Measurements from ENCODE around the gene ACSM3. TPM values are rescaled to one million over a fixed set of nuclear protein-coding genes. Genes with fewer than 3 reads are reported as not detected.

ACSM3 gene
- total and polyA plus RNA-seq, 7 donors = 0.13 to 6.5 (median 0.56) TPM

DNA sequence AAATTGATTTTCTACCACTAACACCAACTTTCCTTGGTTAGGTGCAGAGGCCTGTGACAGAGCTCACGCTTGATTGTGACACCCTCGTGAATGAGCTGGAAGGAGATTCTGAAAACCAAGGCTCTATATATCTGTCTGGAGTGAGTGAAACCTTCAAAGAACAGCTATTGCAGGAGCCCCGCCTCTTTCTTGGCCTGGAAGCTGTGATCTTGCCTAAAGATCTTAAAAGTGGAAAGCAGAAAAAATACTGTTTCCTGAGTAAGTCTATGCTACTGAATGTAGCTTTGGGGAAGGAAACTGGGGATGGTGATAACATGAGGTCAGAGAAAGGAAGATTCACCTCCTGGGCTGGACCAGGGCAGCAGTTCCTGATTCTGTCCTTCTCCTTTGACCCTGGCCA is 80.8 kb downstream of the ACSM3 start:
- TF ChIP-seq CTCF (IDR thresholded peaks at IDR 0.05) = no peak
- Histone ChIP-seq H3K4me1 (no peaks in the 10 kb centered on the region), H3K9me3 (no peaks in the 10 kb centered on the region), H3K27me3 (ENCODE audit: insufficient read depth in 3 of 3, low read length in 2 of 3) (no peaks in the 10 kb centered on the region), H3K4me3 (no peak overlapping the region), H3K36me3 (ENCODE audit: insufficient read depth in 1 of 2, low read depth in 1 of 2) (no peaks in the 10 kb centered on the region), H3K27ac (no peak overlapping the region)
- ATAC-seq = no peak
- 68 to 78% (median 78%) methylated on average over 3 of the region's 3 CpGs for WGBS, 3 donors
- intact Hi-C loops (cut with DNase I) = no loop called here
- DNase-seq = no peak

- no peak for TF ChIP-seq CTCF (IDR thresholded peaks at IDR 0.05)
- DNase-seq (peak in 1 of 2 donors; percentile 39), ATAC-seq (peak in 3 of 4 donors; percentile 33 to 53 (median 46))
- H3K36me3 ChIP-seq (ENCODE audit: insufficient read depth in 1 of 2, low read depth in 1 of 2) = no peaks in the 10 kb centered on the region
- H3K4me1 ChIP-seq = peaks cover 4% of the 10 kb centered on the region
- H3K4me3 ChIP-seq = no peak overlapping the region
- H3K27ac ChIP-seq = no peak overlapping the region
- intact Hi-C loops (cut with DNase I) = no loop called here
- WGBS, 3 donors = 28 to 41% (median 30%) methylated on average over 6 of the region's 6 CpGs
- no peaks in the 10 kb centered on the region for H3K27me3 ChIP-seq (ENCODE audit: insufficient read depth in 3 of 3, low read length in 2 of 3)
- no peaks in the 10 kb centered on the region for H3K9me3 ChIP-seq
These were observed 82.2 kb downstream of the ACSM3 start for GRCh38 chr16:20846030-20846429.

DNA sequence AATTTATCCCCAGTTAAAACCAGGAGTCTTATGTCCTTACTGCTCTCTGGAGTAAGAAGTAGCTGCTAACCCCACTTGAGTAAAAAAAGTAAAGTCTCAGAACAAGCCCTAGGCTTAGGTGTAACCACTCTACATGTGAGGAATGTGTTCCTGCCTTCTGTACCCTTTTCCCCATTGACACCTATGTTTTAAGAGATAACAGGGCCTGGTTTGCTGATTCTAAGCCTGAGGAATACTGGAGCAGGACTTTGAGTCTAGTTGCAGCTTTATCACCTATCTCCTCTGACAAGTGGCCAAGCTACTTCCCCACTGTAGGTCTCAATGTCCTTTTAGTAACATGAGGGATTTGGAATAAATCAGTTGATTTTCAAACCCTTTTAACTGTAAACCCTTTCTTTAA is 82.7 kb downstream of the ACSM3 start:
- Histone ChIP-seq H3K27me3 (ENCODE audit: insufficient read depth in 3 of 3, low read length in 2 of 3) (no peaks in the 10 kb centered on the region), H3K36me3 (ENCODE audit: insufficient read depth in 1 of 2, low read depth in 1 of 2) (no peaks in the 10 kb centered on the region), H3K9me3 (no peaks in the 10 kb centered on the region), H3K4me1 (peaks cover 9% of the 10 kb centered on the region), H3K4me3 (no peak overlapping the region), H3K27ac (no peak overlapping the region)
- TF ChIP-seq CTCF (IDR thresholded peaks at IDR 0.05) = no peak
- intact Hi-C loops (cut with DNase I) = no loop called here
- no peak for ATAC-seq
- no peak for DNase-seq

Other genes with a start within 250 kb of the ACSM3 start
- gene ACSM2B, start 187.6 kb upstream of the ACSM3 start, total RNA-seq = not detected
- under 1 TPM in 1 of 3 donors, not detected in 2; 0.25 TPM for gene ACSM2B, start 187.6 kb upstream of the ACSM3 start, polyA plus RNA-seq
- under 1 TPM in 2 of 4 donors, not detected in 2; 0.15 to 0.48 TPM for gene ACSM1, start 66.3 kb upstream of the ACSM3 start, total RNA-seq
- gene ACSM1, start 66.3 kb upstream of the ACSM3 start, polyA plus RNA-seq = under 1 TPM in 1 of 3 donors, not detected in 2; 0.29 TPM
- gene THUMPD1, start 22.2 kb upstream of the ACSM3 start, total RNA-seq = 10 to 100 TPM; 15.2 to 29.5 (median 23.4) TPM
- 10 to 100 TPM; 13.0 to 20.5 (median 14.9) TPM for gene THUMPD1, start 22.2 kb upstream of the ACSM3 start, polyA plus RNA-seq
- gene ERI2, start 42.5 kb downstream of the ACSM3 start, total RNA-seq = 1 to 10 TPM; 4.2 to 9.5 (median 7.9) TPM
- gene ERI2, start 42.5 kb downstream of the ACSM3 start, polyA plus RNA-seq = 10 to 100 TPM in 1 of 3 donors, 1 to 10 TPM in 2; 3.6 to 14.9 (median 5.4) TPM
- gene REXO5, start 42.5 kb downstream of the ACSM3 start, total RNA-seq = 1 to 10 TPM in 1 of 4 donors, under 1 TPM in 3; 0.63 to 1.4 (median 0.92) TPM
- 1 to 10 TPM; 1.1 to 1.8 (median 1.2) TPM for gene REXO5, start 42.5 kb downstream of the ACSM3 start, polyA plus RNA-seq
- 10 to 100 TPM in 2 of 4 donors, 1 to 10 TPM in 2; 6.8 to 19.6 (median 11.6) TPM for gene DCUN1D3, start 136.3 kb downstream of the ACSM3 start, total RNA-seq
- gene DCUN1D3, start 136.3 kb downstream of the ACSM3 start, polyA plus RNA-seq = 1 to 10 TPM; 2.2 to 8.7 (median 8.6) TPM
- 10 to 100 TPM; 27.2 to 47.9 (median 32.7) TPM for gene LYRM1, start 136.8 kb downstream of the ACSM3 start, total RNA-seq
- 10 to 100 TPM; 33.6 to 54.0 (median 53.8) TPM for gene LYRM1, start 136.8 kb downstream of the ACSM3 start, polyA plus RNA-seq